C4-2B (cell line): Measurements from ENCODE around the gene PTPN1.

Source experiments
- H3K27ac ChIP-seq: fragments of 450-650 bp; 2 replicates; pipeline ENCODE4 v1.5.1; 2017
- ZFX ChIP-seq: fragments of 450-650 bp; IDR thresholded peaks from 2 replicates; pipeline ENCODE4 v1.6.1; 2017
- TF ChIP-seq, protein P1 (sequence below): fragments of 450-650 bp; conservative IDR thresholded peaks from 2 replicates; pipeline ENCODE4 v1.5.1; 2017; ENCODE audit warnings: mild to moderate bottlenecking

PTPN1 gene

GRCh38 chr20:50532221-50532620 lies 22.0 kb downstream of the PTPN1 start:
- no peak for TF ChIP-seq ZFX
- TF ChIP-seq, protein P1, sequence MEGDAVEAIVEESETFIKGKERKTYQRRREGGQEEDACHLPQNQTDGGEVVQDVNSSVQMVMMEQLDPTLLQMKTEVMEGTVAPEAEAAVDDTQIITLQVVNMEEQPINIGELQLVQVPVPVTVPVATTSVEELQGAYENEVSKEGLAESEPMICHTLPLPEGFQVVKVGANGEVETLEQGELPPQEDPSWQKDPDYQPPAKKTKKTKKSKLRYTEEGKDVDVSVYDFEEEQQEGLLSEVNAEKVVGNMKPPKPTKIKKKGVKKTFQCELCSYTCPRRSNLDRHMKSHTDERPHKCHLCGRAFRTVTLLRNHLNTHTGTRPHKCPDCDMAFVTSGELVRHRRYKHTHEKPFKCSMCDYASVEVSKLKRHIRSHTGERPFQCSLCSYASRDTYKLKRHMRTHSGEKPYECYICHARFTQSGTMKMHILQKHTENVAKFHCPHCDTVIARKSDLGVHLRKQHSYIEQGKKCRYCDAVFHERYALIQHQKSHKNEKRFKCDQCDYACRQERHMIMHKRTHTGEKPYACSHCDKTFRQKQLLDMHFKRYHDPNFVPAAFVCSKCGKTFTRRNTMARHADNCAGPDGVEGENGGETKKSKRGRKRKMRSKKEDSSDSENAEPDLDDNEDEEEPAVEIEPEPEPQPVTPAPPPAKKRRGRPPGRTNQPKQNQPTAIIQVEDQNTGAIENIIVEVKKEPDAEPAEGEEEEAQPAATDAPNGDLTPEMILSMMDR: no peak
- H3K27ac ChIP-seq: no peak overlapping the region

- TF ChIP-seq, protein P1: no peak
- no peak for TF ChIP-seq ZFX
- H3K27ac ChIP-seq: no peak overlapping the region
Observed at GRCh38 chr20:50533061-50533460, 22.9 kb downstream of the PTPN1 start.

GRCh38 chr20:50533464-50533863 lies 23.3 kb downstream of the PTPN1 start:
- TF ChIP-seq ZFX: no peak
- TF ChIP-seq, protein P1: no peak
- no peak overlapping the region for H3K27ac ChIP-seq

GRCh38 chr20:50534567-50534966 lies 24.4 kb downstream of the PTPN1 start:
- TF ChIP-seq, protein P1: no peak
- no peak for TF ChIP-seq ZFX
- no peak overlapping the region for H3K27ac ChIP-seq

DNA sequence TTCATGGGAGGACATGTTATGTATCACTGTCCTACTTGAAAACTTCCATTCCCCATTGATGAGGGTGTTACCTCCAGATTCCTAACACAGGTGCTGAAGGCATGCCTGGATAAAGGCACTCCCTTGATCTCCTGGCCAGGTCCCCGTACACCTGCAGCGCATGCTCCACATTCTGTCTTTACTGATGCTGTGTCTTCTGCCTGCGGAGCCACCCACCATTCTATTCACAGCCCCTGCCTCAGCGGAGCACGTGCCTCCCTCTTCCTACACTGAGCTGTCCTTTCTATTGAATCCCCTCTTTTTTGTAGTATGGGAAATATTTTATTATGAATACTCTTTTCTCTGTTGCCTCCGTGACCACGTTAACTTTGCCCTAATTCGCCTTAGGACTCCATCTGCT lies 25.0 kb downstream of the PTPN1 start:
- no peak overlapping the region for H3K27ac ChIP-seq
- TF ChIP-seq ZFX: no peak
- TF ChIP-seq, protein P1: no peak

DNA sequence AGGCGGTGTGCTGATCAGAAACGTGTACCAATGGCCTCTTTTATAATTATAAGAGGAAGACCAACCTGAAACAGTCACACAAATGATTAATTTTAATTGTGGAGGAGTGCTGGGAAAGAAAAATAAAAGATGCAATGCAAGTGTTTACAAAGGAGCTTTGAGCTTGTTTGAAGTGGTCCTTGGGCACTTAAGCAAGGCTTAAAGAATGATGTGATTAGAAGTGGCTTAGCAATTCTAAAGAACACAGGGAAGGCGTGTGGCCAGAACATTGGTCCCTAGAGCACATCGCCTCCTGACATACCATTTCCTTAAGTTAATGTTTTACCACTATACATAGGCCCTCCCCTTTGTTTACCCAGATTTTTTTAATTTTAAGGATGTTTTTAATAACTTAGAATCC lies 26.1 kb downstream of the PTPN1 start:
- no peak overlapping the region for H3K27ac ChIP-seq
- no peak for TF ChIP-seq ZFX
- TF ChIP-seq, protein P1: no peak

GRCh38 chr20:50537546-50538201 lies 27.5 kb downstream of the PTPN1 start:
- no peak overlapping the region; the same call in 1 of the 2 replicates for H3K27ac ChIP-seq
- TF ChIP-seq ZFX: no peak
- TF ChIP-seq, protein P1: no peak
